Measurements from ENCODE around the gene PRR12. TPM values are rescaled to one million over a fixed set of nuclear protein-coding genes. Genes with fewer than 3 reads are reported as not detected.

PRR12 gene
- total RNA-seq, 6 donors from 2014 or later: 12.6 to 51.9 (median 33.7) TPM

DNA sequence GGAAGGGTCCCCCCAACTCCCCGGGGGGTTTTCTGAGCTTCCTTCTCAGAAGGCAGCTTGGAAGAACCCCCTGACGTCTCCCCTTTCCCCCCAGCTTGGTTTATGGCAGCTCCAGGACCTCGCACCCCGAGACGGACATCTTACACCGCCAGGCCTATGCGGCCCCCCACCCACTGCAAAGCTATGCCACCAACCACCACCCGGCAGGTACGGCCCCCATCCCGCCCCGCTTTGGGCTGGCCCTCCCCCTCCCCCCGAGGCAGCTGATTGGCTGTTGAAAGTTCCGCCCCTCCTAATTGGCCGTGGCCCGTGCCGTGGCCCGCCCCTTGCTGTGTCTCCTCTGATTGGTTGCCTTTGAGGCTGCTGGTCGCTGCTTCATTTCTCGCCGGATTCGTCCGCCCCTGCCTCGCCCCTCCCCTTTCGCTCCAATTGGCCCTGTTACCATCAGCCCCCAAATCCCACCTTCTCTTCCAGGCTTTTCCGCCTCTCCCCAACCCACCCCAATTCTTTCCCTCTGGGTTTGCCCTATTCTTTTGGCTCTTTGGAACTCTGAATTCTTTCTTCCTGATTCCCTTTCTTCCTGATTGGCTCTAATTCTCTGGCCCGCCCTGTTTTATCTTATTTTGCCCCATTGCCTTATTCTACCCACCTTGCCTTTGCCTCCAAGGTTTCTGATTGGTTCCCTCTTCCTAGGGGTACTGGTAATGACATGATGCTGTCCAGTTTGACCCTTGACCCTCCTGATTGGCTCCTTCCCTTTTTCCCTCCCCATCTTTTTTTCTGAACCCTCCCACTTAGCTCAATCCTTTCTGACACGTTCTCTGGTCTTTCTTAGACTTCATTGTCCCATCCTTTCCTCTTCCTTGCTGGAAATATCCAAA lies 2.5 kb downstream of the PRR12 start:
- peak in 1 of 4 donors; percentile 17 for TF ChIP-seq POLR2A (IDR thresholded peaks at IDR 0.05)
- TF ChIP-seq, protein P1, sequence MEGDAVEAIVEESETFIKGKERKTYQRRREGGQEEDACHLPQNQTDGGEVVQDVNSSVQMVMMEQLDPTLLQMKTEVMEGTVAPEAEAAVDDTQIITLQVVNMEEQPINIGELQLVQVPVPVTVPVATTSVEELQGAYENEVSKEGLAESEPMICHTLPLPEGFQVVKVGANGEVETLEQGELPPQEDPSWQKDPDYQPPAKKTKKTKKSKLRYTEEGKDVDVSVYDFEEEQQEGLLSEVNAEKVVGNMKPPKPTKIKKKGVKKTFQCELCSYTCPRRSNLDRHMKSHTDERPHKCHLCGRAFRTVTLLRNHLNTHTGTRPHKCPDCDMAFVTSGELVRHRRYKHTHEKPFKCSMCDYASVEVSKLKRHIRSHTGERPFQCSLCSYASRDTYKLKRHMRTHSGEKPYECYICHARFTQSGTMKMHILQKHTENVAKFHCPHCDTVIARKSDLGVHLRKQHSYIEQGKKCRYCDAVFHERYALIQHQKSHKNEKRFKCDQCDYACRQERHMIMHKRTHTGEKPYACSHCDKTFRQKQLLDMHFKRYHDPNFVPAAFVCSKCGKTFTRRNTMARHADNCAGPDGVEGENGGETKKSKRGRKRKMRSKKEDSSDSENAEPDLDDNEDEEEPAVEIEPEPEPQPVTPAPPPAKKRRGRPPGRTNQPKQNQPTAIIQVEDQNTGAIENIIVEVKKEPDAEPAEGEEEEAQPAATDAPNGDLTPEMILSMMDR (IDR thresholded peaks at IDR 0.05): no peak
- no peaks in the 10 kb centered on the region for H3K27me3 ChIP-seq
- 8 to 13% methylated on average over 17 to 24 of the region's 27 CpGs for WGBS, 2 donors
- peaks cover 18 to 48% (median 45%) of the 10 kb centered on the region in 4 donors for H3K36me3 ChIP-seq
- peak; percentile 82 to 84 for ATAC-seq (ENCODE audit: low FRiP score in 2 of 2)
- peaks cover 16 to 32% (median 26%) of the 10 kb centered on the region in 4 donors for H3K4me1 ChIP-seq
- H3K27ac ChIP-seq: peak overlapping the region; percentile 91 to 96 (median 93)
- no peaks in the 10 kb centered on the region for H3K9me3 ChIP-seq
- H3K4me3 ChIP-seq: peak overlapping the region in 3 of 4 donors; percentile 87 to 99 (median 94)
- DNase-seq: peak; percentile 94

DNA sequence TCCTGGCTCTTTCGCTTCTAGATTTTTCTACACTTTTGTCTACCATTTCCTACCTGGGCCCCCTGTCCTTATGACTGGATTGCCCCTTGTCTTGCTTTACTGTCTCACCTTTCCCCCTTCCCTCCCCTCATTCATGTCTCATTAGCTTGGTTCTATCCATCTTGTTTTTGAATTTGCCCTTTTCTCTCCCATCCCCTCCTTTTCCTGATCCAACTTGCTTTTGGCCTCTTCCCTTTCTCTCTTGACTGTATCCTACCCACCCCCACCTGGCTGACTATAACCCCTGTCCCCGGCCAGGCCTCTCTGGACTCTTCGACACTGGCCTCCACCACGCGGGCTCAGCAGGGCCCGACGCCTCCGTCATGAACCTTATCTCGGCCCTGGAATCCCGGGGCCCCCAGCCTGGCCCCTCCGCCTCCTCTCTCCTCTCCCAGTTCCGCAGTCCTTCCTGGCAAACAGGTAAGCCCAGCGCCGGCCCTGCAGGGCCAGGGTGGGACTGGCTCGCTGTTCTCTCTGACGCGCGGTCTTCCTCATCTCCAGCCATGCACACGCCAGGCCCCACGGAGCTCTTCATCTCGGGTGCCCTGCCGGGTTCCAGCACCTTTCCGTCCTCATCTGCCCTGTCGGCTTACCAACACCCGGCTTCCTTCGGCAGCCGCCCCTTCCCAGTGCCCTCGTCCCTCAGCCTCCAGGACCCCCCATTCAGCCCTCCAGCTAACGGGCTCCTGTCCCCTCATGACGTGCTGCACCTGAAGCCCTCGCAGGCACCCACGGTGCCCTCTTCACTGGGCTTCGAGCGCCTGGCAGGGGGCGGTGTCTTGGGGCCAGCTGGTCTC lies 3.4 kb downstream of the PRR12 start:
- Histone ChIP-seq H3K9me3 (no peaks in the 10 kb centered on the region), H3K36me3 (peaks cover 18 to 57% (median 53%) of the 10 kb centered on the region in 4 donors), H3K27me3 (no peaks in the 10 kb centered on the region), H3K27ac (peak overlapping the region; percentile 91 to 96 (median 93)), H3K4me1 (peaks cover 16 to 32% (median 26%) of the 10 kb centered on the region in 4 donors), H3K4me3 (no peak overlapping the region)
- DNase-seq (peak in 1 of 2 donors; percentile 74), ATAC-seq (ENCODE audit: low FRiP score in 2 of 2) (no peak)
- WGBS, 2 donors: 92 to 93% methylated on average over 32 to 35 of the region's 35 CpGs
- TF ChIP-seq EP300 (IDR thresholded peaks at IDR 0.05) (no peak), POLR2AphosphoS5 (IDR thresholded peaks at IDR 0.05) (no peak), POLR2A (IDR thresholded peaks at IDR 0.05) (no peak)
- TF ChIP-seq, protein P1 (IDR thresholded peaks at IDR 0.05): no peak

DNA sequence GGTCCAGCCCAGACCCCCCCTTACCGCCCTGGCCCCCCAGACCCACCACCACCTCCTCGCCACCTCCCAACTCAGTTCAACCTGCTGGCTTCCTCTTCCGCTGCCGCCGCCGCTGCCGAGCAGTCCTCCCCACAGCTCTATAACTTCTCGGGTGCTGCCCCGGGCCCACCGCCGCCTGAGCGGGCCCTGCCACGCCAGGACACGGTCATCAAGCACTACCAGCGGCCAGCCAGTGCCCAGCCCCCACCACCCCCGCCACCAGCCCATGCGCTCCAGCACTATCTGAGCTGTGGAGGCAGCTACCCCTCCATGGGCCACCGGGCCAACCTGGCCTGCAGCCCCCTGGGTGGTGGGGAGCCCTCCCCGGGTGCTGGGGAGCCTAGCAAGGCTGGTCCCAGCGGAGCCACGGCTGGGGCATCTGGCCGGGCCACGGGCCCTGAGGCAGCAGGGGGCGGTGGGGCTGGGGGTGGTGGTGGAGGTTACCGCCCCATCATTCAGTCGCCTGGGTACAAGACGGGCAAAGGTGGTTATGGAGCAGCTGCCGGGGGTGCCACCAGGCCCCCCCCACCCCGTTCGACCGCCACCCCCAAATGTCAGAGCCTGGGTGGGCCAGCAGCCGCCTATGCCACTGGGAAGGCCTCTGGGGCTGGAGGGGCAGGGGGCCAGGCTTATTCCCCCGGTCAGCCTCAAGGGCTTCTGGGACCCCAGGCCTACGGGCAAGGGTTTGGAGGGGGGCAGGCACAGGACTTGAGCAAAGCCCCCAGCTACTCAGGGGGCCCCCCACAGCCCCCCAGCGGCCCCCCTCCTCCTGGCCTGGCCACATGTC lies 4.2 kb downstream of the PRR12 start:
- no peak overlapping the region for H3K4me3 ChIP-seq
- WGBS, 2 donors: 89 to 96% methylated on average over 15 to 24 of the region's 35 CpGs
- peak in 1 of 2 donors; percentile 83 for DNase-seq
- H3K36me3 ChIP-seq: peaks cover 18 to 65% (median 62%) of the 10 kb centered on the region in 4 donors
- H3K9me3 ChIP-seq: no peaks in the 10 kb centered on the region
- TF ChIP-seq EP300 (IDR thresholded peaks at IDR 0.05) (no peak), POLR2A (IDR thresholded peaks at IDR 0.05) (no peak), POLR2AphosphoS5 (IDR thresholded peaks at IDR 0.05) (no peak)
- TF ChIP-seq, protein P1 (IDR thresholded peaks at IDR 0.05): no peak
- no peak for ATAC-seq (ENCODE audit: low FRiP score in 2 of 2)
- no peak overlapping the region for H3K27ac ChIP-seq
- no peaks in the 10 kb centered on the region for H3K27me3 ChIP-seq
- H3K4me1 ChIP-seq: peaks cover 16 to 26% (median 22%) of the 10 kb centered on the region in 4 donors

DNA sequence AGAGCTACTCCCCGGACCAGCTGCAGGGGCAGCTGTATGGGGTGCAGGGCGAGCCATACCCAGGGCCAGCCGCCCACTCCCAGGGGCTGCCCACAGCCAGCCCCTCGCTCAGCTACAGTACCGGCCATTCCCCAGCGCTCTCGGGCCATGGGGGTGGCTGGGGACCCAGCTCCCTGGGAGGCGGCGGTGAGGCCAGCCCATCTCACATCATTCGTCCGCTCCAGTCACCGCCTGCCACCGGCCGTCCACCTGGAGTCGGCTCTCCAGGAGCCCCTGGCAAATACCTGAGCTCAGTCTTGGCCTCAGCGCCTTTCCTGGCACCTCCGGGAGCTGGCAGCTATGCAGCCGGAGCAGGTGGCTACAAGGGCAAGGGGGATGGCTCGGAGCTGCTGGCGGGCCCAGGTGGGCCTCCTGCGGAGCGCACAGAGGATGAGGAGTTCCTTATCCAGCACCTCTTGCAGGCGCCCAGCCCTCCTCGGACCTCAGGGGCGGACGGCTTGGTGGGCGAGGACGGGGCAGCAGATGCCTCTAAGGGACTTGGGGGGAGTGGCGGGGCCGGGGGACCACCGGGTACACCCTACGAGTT lies 4.9 kb downstream of the PRR12 start:
- Histone ChIP-seq H3K27ac (no peak overlapping the region), H3K4me1 (peaks cover 16 to 25% (median 20%) of the 10 kb centered on the region in 4 donors), H3K27me3 (no peaks in the 10 kb centered on the region), H3K4me3 (no peak overlapping the region), H3K9me3 (no peaks in the 10 kb centered on the region), H3K36me3 (peaks cover 18 to 72% (median 67%) of the 10 kb centered on the region in 4 donors)
- ATAC-seq (ENCODE audit: low FRiP score in 2 of 2): no peak
- peak in 1 of 2 donors; percentile 81 for DNase-seq
- TF ChIP-seq, protein P1 (IDR thresholded peaks at IDR 0.05): no peak
- TF ChIP-seq POLR2A (IDR thresholded peaks at IDR 0.05) (no peak), EP300 (IDR thresholded peaks at IDR 0.05) (no peak), POLR2AphosphoS5 (IDR thresholded peaks at IDR 0.05) (no peak)
- 92 to 96% methylated on average over 11 to 30 of the region's 32 CpGs for WGBS, 2 donors

All from upper lobe of left lung (tissue), 6 donors.